ENCODE measurements around the gene SLC25A26. TPM values are rescaled to one million over a fixed set of nuclear protein-coding genes. Genes with fewer than 3 reads are reported as not detected.
A peak's percentile ranks its signal among the peaks of the same experiment; 100 is the strongest.

SLC25A26 gene
- total RNA-seq, 1 donor: 14.0 TPM

DNA sequence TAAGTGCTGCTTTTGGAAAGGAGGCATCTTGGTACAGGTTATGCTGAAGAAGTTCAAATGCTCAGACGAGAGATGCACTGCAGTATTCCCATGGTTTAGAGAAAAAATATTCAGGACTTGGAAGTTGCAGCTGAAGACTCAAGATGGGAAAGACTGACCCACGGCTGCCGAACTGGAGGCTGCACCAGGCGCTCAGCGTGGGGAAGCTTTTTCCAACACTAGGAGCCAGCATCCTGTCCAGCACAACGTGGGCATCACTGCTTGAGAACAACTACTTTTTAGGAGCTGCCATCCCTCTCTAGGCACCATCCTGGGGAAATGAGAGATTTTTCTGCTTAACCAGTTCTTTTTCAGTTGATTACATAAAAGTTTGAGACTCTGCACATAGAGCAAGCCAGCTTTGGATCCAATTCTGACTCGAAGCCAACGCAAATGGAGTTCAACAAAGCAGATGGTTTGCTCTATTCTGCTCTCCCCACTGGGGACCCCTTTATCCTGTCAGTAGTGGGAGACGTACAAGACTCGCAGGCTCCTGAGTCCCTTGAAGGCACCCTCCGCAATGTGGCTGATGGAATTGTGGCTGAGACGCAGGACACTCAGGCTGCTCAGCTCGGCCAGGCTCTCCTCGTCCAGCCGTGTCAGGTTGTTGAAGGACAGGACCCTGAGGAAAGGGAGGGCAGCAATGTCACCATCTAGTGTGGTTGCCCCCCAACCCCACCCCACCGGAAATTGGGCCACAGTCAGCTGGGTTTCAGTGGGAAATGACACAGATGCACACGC is 186.2 kb downstream of the SLC25A26 start:
- no peak overlapping the region for H3K4me3 ChIP-seq (ENCODE audit: low read depth, low read length)
- DNase-seq (ENCODE audit: low read depth): no peak
- TF ChIP-seq, protein P1, sequence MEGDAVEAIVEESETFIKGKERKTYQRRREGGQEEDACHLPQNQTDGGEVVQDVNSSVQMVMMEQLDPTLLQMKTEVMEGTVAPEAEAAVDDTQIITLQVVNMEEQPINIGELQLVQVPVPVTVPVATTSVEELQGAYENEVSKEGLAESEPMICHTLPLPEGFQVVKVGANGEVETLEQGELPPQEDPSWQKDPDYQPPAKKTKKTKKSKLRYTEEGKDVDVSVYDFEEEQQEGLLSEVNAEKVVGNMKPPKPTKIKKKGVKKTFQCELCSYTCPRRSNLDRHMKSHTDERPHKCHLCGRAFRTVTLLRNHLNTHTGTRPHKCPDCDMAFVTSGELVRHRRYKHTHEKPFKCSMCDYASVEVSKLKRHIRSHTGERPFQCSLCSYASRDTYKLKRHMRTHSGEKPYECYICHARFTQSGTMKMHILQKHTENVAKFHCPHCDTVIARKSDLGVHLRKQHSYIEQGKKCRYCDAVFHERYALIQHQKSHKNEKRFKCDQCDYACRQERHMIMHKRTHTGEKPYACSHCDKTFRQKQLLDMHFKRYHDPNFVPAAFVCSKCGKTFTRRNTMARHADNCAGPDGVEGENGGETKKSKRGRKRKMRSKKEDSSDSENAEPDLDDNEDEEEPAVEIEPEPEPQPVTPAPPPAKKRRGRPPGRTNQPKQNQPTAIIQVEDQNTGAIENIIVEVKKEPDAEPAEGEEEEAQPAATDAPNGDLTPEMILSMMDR (IDR thresholded peaks at IDR 0.05; ENCODE audit: insufficient read depth, low read length): no peak

DNA sequence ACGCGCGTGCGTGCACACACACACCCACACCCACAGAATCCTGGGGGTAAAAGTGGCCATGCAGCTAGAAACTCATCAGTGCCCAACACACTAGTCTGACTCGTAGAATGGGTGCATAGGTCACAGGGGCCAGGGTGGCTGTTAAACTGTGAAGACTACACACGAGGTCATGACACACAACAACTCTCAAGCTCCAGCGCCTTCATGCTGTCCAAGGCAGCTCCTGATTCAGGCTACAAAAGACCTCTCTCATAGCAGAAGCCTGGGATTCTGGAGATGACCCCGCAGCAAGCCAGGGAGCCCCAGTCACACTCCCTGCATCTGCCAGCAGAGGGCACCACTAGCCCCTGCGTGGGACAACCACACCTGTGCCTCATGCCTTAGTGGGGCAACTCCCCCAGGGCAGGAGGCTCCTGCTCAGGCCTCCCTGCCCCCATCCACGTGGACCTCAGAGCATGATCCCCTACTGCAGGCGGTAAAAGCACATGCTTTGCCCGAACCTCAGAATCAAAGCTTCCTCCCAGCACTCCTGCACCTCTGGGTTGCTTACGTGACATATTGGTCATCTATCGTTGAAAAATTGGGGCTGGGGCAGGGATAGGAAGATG is 186.9 kb downstream of the SLC25A26 start:
- TF ChIP-seq, protein P1 (IDR thresholded peaks at IDR 0.05; ENCODE audit: insufficient read depth, low read length): peak; percentile 93
- DNase-seq (ENCODE audit: low read depth): peak; percentile 60
- no peak overlapping the region for H3K4me3 ChIP-seq (ENCODE audit: low read depth, low read length)

DNA sequence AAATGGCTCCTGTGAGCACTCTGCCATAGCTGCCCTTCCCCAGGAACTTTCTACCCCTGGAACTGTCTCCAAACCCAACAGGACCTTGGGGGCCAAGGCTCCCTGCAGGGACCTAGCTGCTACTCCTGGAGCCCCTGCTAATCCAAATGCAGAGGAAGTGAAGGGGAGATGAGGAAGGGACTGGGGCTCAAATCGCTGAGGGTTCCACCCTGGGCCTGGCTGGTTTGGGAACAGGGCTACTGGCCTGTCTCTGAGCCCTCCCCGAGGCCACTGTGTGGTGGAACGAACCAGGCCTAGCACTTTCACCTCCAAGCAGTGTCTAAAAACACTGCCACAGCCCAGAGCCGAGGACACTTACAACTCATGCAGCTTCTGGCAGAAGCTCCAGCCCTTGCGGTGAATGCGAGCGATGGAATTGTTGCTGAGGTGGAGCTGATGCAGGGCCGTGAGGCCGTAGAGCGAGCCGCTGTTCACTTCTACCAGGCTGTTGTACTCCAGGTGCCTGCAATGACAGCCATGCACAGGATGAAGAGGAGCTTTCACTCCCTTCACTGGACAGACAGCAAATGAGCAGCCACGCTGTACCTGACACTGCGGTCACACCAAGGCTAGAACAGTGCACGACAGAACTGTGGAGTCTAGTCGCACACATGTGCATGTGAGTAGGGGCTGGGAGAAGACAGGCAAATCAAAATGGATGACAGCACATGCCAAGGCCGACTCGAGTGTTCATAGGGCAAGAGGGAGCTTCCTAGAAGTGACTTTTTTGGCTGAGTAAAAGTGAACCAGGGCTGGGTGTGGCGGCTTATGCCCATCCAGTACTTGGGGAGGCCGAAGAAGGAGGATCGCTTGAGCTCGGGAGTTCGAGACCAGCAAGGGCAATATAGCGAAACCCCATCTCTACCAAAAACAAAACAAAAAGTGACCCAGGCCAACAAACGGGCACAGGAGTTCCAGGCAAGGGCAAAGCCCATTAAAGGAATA is 189.3 kb downstream of the SLC25A26 start:
- H3K4me3 ChIP-seq (ENCODE audit: low read depth, low read length): no peak overlapping the region
- TF ChIP-seq, protein P1 (IDR thresholded peaks at IDR 0.05; ENCODE audit: insufficient read depth, low read length): no peak
- no peak for DNase-seq (ENCODE audit: low read depth)

DNA sequence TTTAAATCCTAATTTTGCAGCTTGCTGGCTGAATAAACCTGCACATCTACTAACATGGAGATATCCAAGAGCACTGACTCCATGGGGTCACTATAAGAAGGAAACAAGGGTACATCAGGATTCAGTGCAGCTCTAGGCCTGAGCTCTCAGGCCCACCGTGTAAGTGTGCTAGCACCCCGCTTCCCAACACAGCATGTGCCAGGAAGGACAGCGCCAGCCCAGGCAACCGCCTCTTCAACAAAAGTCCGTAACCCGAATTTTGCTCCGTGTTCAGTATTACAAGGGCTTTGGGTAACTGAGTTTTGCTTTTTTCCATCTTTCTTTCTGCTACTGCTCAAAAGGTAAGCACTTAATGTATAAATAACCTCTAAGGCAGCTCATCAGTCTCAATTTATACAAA is 190.2 kb downstream of the SLC25A26 start:
- TF ChIP-seq, protein P1 (IDR thresholded peaks at IDR 0.05; ENCODE audit: insufficient read depth, low read length): no peak

DNA sequence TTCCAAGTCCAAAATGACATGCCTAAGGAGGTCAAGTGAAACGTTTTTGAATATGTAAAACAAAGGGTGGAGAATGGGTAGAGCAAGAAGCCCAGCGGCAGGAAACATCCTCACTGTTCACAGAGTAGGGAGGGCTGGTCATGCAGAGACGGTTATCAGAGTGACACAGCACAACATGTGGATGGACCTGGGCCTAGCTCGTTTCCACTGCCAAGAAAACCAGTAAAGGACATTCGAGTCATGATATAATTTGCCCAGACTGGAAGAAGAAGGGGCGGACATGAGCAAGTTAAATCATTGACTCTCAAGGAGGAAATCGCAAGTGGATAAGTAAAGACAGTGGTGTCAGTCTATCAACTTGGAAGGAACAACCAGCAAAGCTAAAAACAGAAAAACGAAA is 190.7 kb downstream of the SLC25A26 start:
- DNase-seq (ENCODE audit: low read depth): peak; percentile 53
- H3K4me3 ChIP-seq (ENCODE audit: low read depth, low read length): no peak overlapping the region
- TF ChIP-seq, protein P1 (IDR thresholded peaks at IDR 0.05; ENCODE audit: insufficient read depth, low read length): no peak

More for the DNA sequence above, 190.2 kb downstream of the SLC25A26 start:
- DNase-seq (ENCODE audit: low read depth): no peak
- H3K4me3 ChIP-seq (ENCODE audit: low read depth, low read length): no peak overlapping the region
